ENCODE data around the gene RHOBTB1.

RHOBTB1 gene

DNA sequence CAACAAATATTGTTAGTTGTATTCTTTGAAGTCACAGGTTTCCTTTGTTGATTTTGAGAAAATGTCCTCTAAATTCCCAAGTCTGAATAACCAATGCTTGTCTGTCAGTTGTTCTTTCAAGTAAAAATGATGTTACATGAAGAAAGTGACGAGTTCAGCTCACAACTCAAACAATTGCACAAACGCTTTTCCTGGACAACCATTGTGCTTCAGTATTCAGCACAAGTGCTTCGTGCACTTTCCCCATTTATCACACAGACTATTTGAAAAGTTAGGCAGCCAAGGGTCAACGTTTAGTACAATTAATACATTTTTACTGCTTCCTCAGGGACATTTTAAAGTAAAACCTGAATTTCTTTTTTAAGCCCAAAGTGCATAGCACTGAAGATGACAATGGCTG, 121.2 kb downstream of the RHOBTB1 start:
- ChIA-PET CTCF (no interaction called here), POLR2A (no interaction called here)
- TF ChIP-seq CTBP1 (IDR thresholded peaks at IDR 0.05; ENCODE audit: borderline replicate concordance) (no peak), SP1 (IDR thresholded peaks at IDR 0.05) (no peak), TARDBP (IDR thresholded peaks at IDR 0.05) (no peak), HDGF (IDR thresholded peaks at IDR 0.05; ENCODE audit: borderline replicate concordance) (no peak), NFRKB (IDR thresholded peaks at IDR 0.05) (no peak), BHLHE40 (IDR thresholded peaks at IDR 0.05; ENCODE audit: borderline replicate concordance) (no peak), L3MBTL2 (conservative IDR thresholded peaks at IDR 0.05) (no peak), ZNF384 (IDR thresholded peaks at IDR 0.05) (no peak), ELF4 (IDR thresholded peaks at IDR 0.05) (no peak), ARNT (IDR thresholded peaks at IDR 0.05) (no peak), FOXA1 (IDR thresholded peaks at IDR 0.05) (no peak), SUZ12 (IDR thresholded peaks at IDR 0.05) (no peak), FOXM1 (IDR thresholded peaks at IDR 0.05; ENCODE audit: borderline replicate concordance) (no peak)
- DNase-seq (ENCODE audit: extremely low spot score): no peak

- ChIA-PET POLR2A (no interaction called here), CTCF (interaction anchor here (0.6 kb wide), 1 partner anchor 17 kb away, joined by 3 read pairs; no protein-coding TSS in a partner anchor)
- TF ChIP-seq FOXM1 (IDR thresholded peaks at IDR 0.05; ENCODE audit: borderline replicate concordance) (no peak), LEF1 (IDR thresholded peaks at IDR 0.05; ENCODE audit: borderline replicate concordance) (no peak), SP1 (IDR thresholded peaks at IDR 0.05) (no peak), ARNT (IDR thresholded peaks at IDR 0.05) (no peak), ZNF384 (IDR thresholded peaks at IDR 0.05) (no peak), PKNOX1 (IDR thresholded peaks at IDR 0.05) (no peak), BHLHE40 (IDR thresholded peaks at IDR 0.05; ENCODE audit: borderline replicate concordance) (no peak), L3MBTL2 (conservative IDR thresholded peaks at IDR 0.05) (no peak), ELF4 (IDR thresholded peaks at IDR 0.05) (no peak), TARDBP (IDR thresholded peaks at IDR 0.05) (no peak), NFRKB (IDR thresholded peaks at IDR 0.05) (no peak), HDGF (IDR thresholded peaks at IDR 0.05; ENCODE audit: borderline replicate concordance) (no peak), FOXK2 (IDR thresholded peaks at IDR 0.05) (no peak), FOXA1 (IDR thresholded peaks at IDR 0.05) (no peak), CTBP1 (IDR thresholded peaks at IDR 0.05; ENCODE audit: borderline replicate concordance) (no peak), SUZ12 (IDR thresholded peaks at IDR 0.05) (no peak)
- DNase-seq (ENCODE audit: extremely low spot score): no peak
Observed at GRCh38 chr10:60821656-60822055, 122.3 kb downstream of the RHOBTB1 start.

DNA sequence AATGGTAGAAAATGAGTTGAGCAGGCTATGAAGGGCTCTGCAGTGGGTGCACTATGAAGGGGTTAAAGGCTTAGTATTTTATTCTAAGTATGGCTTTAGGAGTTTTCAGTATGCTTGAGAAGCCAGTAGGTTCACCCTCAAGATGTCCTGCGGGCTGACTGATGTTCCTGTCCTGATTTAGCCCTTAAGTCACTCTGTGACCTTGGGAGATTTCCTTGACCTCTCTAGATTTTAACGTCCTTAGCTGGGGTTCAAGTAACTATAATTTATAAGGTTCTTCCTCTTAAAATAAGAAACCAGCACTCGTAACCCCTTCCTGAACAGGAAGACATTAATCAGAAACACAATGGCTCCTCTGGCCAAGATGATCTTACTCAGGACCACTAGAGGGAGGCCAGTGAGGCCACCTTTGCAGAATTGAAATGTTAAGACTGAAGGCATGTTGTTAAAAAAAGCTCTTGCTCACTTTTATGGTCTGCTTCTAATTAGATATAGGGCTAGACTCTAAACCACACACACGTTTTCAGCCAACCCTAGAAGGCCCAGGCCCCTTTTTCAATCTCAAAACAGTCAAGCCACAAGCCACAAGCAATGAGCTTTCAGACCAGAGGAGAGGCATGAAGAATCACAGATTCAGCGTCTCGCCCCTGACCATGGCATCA, 123.8 kb downstream of the RHOBTB1 start:
- no peak for DNase-seq (ENCODE audit: extremely low spot score)
- TF ChIP-seq ARNT (IDR thresholded peaks at IDR 0.05) (no peak), TARDBP (IDR thresholded peaks at IDR 0.05) (no peak), SUZ12 (IDR thresholded peaks at IDR 0.05) (no peak), CTBP1 (IDR thresholded peaks at IDR 0.05; ENCODE audit: borderline replicate concordance) (no peak), ZNF384 (IDR thresholded peaks at IDR 0.05) (no peak), SP1 (IDR thresholded peaks at IDR 0.05) (no peak), BHLHE40 (IDR thresholded peaks at IDR 0.05; ENCODE audit: borderline replicate concordance) (no peak), FOXM1 (IDR thresholded peaks at IDR 0.05; ENCODE audit: borderline replicate concordance) (no peak), HDGF (IDR thresholded peaks at IDR 0.05; ENCODE audit: borderline replicate concordance) (no peak)
- ChIA-PET POLR2A (interaction anchor here (1.2 kb wide), 1 partner anchor 124 kb away, joined by 4 read pairs; no protein-coding TSS in a partner anchor), CTCF (interaction anchor here (0.6 to 0.9 kb wide), 4 partner anchors 9 to 144 kb away, joined by 3 to 4 read pairs (median 3); no protein-coding TSS in a partner anchor)
